ENCODE results near the gene PBXIP1.
A peak's percentile ranks its signal among the peaks of the same experiment; 100 is the strongest.

Gene PBXIP1

DNA sequence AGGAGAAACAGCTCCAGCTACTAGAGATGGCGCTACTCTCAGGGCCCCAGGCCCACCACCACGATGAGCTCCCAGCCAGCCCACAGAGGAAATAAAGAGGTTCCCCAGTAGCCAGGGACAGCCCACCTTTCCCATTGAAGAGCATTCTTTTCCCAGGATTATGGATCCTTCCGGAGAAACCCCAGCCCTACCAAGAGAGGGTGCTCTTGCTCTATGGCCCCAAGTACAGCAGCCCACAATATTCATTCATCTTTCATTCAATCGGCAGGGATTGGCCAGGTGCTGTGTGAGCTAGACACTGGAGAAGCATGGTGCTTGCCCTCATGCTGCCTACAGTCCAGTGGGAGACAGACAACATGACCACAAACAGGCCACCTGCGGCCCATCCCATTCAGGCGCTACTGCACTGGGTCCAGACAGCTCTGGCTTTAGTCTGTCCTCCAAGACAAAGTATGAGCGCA lies 49.2 kb downstream of the PBXIP1 start:
- TF ChIP-seq, protein P1, sequence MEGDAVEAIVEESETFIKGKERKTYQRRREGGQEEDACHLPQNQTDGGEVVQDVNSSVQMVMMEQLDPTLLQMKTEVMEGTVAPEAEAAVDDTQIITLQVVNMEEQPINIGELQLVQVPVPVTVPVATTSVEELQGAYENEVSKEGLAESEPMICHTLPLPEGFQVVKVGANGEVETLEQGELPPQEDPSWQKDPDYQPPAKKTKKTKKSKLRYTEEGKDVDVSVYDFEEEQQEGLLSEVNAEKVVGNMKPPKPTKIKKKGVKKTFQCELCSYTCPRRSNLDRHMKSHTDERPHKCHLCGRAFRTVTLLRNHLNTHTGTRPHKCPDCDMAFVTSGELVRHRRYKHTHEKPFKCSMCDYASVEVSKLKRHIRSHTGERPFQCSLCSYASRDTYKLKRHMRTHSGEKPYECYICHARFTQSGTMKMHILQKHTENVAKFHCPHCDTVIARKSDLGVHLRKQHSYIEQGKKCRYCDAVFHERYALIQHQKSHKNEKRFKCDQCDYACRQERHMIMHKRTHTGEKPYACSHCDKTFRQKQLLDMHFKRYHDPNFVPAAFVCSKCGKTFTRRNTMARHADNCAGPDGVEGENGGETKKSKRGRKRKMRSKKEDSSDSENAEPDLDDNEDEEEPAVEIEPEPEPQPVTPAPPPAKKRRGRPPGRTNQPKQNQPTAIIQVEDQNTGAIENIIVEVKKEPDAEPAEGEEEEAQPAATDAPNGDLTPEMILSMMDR (IDR thresholded peaks at IDR 0.05; ENCODE audit: borderline replicate concordance, control extremely low read depth, extremely low read depth, insufficient read depth, missing control alignments): peak; percentile 20
- no peak for DNase-seq (ENCODE audit: low spot score)
- in situ Hi-C loops (cut with MboI; ENCODE audit: low sequenced_read_pairs, unreplicated experiment): no loop called here

DNA sequence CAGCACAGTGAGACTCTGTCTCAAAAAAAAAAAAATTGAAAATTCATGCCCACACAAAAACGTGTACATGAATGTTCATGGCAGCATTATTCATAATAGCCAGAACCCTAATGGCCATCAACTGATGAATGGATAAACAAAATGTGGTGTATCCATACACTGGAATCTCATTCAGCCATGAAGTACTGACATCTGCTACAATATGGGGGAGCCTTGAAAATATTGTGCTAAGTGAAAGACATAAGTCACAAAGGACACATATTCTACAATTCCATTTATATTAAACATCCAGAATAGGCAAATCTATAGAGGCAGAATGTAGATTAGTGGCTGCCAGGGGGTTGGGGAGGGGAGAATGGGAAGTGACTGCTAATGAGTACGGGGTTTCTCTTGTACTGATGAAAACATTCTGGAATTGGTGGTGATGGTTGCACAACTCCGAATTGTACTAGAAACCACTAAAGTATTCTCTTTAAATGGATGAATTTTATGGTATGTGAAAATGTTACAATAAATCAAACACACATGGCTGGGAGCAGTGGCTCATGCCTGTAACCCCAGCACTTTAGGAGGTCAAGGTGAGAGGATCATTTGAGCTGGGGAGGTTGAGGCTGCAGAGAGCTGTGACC lies 52.8 kb downstream of the PBXIP1 start:
- TF ChIP-seq, protein P1 (IDR thresholded peaks at IDR 0.05; ENCODE audit: borderline replicate concordance, control extremely low read depth, extremely low read depth, insufficient read depth, missing control alignments): no peak
- DNase-seq (ENCODE audit: low spot score): no peak
- in situ Hi-C loops (cut with MboI; ENCODE audit: low sequenced_read_pairs, unreplicated experiment): no loop called here

GRCh38 chr1:154901591-154901990 lies 54.3 kb downstream of the PBXIP1 start:
- TF ChIP-seq, protein P1 (IDR thresholded peaks at IDR 0.05; ENCODE audit: borderline replicate concordance, control extremely low read depth, extremely low read depth, insufficient read depth, missing control alignments): no peak
- in situ Hi-C loops (cut with MboI; ENCODE audit: low sequenced_read_pairs, unreplicated experiment): no loop called here
- DNase-seq (ENCODE audit: low spot score): no peak

GRCh38 chr1:154899041-154899440 lies 56.9 kb downstream of the PBXIP1 start:
- in situ Hi-C loops (cut with MboI; ENCODE audit: low sequenced_read_pairs, unreplicated experiment): loop anchor here (25.0 kb wide), 1 partner anchor 337 kb away; the partner anchor contains the start of genes CHRNB2 and UBE2Q1
- no peak for DNase-seq (ENCODE audit: low spot score)
- TF ChIP-seq, protein P1 (IDR thresholded peaks at IDR 0.05; ENCODE audit: borderline replicate concordance, control extremely low read depth, extremely low read depth, insufficient read depth, missing control alignments): no peak

DNA sequence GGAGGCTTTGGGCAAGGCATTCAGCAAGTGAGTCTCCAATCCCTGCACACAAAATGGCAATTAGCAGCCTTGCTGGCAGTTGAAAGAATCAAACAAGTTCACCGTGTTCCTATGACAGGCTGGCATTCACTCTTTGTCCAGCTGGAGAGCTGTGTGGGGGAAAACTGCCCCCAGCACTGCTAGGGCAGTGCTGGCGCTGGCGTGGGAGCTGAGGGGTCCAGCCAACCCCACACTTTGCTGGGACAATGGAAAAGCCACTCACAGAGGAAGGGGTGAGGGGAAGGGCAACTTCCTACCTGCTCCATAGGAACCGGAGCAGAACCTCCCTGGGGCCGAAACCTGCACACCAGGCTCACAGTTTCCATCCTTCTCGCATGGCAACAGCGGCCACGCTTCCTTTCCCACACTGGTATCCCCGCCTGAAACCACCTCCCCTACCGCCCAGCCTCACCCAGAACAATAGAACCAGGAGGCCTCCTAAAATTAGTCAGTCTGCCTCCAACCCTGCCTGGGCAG lies 59.1 kb downstream of the PBXIP1 start:
- in situ Hi-C loops (cut with MboI; ENCODE audit: low sequenced_read_pairs, unreplicated experiment): loop anchor here (25.0 kb wide), 1 partner anchor 335 kb away; the partner anchor contains the start of genes CHRNB2 and UBE2Q1
- TF ChIP-seq, protein P1 (IDR thresholded peaks at IDR 0.05; ENCODE audit: borderline replicate concordance, control extremely low read depth, extremely low read depth, insufficient read depth, missing control alignments): no peak
- DNase-seq (ENCODE audit: low spot score): no peak

DNA sequence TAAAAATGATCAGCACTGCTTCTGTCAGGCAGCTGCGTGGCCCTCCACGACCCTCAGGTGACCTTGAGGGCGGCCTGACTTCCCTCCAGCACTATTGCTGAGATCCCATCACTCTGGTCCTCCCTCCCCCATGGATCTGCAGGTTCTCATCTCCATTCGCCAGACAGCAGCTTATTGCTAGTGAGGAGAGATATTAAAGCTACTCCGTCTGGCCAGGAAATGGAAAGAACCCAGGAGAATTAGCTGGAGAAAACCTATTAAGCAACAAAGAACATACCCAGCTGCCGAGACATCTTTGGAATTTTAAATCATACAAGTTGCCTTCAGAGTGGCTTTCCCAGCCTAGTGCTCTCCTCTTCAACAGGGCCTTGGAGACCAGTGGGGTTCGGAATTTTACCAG lies 60.1 kb downstream of the PBXIP1 start:
- in situ Hi-C loops (cut with MboI; ENCODE audit: low sequenced_read_pairs, unreplicated experiment): loop anchor here (25.0 kb wide), 1 partner anchor 333 kb away; the partner anchor contains the start of genes CHRNB2 and UBE2Q1
- TF ChIP-seq, protein P1 (IDR thresholded peaks at IDR 0.05; ENCODE audit: borderline replicate concordance, control extremely low read depth, extremely low read depth, insufficient read depth, missing control alignments): no peak
- DNase-seq (ENCODE audit: low spot score): no peak

All from GM13976 (cell line).